ENCODE results near the gene TMEM170A.
"Not testable (repeated sequence)": the region's sequence is repeated elsewhere in the genome, so short reads cannot be mapped to it uniquely, and the experiment has no call there.

TMEM170A gene

DNA sequence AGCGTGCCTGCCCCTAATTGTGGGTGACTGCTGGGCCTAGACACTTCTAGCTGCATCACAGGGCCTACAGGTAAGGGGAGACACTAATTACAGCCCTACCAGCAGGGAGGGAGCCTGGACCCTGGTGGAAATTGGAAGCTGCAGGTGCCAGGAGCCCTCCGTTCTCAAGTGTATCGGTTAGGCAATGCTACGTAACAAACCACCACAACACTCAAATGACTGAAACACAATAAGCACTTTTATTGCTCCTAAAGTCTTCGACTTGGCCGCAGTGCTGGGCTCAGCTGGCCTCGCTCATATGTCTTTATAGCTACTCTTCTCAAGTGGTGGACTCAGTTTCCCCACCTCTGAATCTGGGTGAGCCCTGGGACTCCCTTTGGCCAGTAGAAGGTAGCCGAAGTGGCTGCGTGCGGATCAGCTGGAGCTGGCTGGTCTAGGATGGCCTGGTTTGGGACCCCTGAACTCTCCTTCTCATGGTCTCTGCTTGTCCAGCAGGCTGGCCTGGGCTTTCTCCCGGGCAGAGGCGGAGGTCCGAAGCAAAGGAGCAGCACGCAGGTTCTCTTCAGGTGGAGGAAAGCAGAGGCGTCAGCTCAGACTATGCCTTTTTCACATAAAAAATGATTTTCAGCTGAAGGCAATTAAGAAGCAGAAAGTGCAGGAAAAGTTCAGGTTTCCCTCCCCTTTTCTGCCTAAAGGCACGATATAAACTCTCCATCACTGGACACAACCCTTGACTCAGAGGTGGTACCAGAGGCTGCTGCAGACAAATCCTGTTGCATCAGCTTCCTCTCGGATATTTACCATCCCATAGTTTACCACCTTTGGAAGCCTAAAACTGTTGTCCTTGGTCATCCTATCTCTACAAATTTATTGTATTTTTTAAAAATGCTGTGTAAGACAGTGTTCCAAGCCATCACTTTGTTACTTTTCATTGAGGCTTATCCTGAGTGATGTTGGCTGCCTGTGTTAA is 8.7 kb upstream of the TMEM170A start:
- TF ChIP-seq, protein P1, sequence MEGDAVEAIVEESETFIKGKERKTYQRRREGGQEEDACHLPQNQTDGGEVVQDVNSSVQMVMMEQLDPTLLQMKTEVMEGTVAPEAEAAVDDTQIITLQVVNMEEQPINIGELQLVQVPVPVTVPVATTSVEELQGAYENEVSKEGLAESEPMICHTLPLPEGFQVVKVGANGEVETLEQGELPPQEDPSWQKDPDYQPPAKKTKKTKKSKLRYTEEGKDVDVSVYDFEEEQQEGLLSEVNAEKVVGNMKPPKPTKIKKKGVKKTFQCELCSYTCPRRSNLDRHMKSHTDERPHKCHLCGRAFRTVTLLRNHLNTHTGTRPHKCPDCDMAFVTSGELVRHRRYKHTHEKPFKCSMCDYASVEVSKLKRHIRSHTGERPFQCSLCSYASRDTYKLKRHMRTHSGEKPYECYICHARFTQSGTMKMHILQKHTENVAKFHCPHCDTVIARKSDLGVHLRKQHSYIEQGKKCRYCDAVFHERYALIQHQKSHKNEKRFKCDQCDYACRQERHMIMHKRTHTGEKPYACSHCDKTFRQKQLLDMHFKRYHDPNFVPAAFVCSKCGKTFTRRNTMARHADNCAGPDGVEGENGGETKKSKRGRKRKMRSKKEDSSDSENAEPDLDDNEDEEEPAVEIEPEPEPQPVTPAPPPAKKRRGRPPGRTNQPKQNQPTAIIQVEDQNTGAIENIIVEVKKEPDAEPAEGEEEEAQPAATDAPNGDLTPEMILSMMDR (IDR thresholded peaks at IDR 0.05; ENCODE audit: low read depth, low read length, missing control alignments) = no peak
- DNase-seq (ENCODE audit: low read depth) = no peak

DNA sequence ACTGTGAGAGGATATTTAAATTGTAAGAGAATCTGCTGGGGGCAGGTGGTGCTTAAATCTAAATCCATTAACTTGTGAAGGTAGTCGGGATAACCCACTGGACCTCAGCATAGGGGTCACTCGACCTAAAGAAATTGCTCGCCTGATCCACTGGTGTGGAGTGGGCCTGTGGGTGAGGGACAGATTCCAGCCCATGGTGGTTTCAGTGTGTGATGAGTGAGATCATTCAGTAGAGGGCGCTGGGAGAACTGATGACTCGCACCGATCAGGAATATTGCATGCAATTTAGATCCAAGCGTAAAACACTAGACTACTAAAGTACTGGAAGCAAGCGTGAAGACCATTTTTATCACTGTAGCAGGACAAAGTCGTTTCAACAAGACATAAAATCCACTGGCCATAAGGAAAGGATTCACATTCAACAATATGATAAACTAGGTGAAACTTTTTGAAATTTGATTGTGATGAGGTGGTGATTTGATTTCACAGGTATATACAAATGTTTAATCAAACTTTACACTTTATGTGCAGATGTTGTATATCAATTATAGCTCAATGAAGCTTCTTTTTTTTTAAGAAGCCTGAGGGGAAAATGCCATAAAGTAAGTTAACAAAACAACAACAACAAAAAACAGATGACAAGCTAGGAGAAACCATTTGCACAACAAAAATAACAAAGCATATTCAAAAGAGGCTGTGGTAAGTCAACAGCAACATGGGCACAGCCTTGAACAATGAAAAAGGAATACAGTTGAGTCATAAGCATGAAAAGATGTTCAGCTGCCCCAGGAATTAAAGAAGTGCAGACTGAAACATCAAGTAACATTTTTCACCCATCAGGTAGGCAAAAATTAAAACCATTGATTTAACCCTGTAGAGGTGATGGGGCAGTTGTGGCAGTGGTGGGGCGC is 7.5 kb upstream of the TMEM170A start:
- TF ChIP-seq, protein P1 (IDR thresholded peaks at IDR 0.05; ENCODE audit: low read depth, low read length, missing control alignments) = peak; percentile 78
- H3K4me3 ChIP-seq (ENCODE audit: low read depth, low read length) = no peak overlapping the region
- in situ Hi-C loops (cut with HindIII; ENCODE audit: low sequenced_read_pairs) = loop anchor here (25.0 kb wide), 1 partner anchor 290 kb away; no protein-coding TSS in a partner anchor
- DNase-seq (ENCODE audit: low read depth) = no peak

More for the DNA sequence above, 8.7 kb upstream of the TMEM170A start:
- in situ Hi-C loops (cut with HindIII; ENCODE audit: low sequenced_read_pairs) = loop anchor here (25.0 kb wide), 1 partner anchor 289 kb away; no protein-coding TSS in a partner anchor
- H3K4me3 ChIP-seq (ENCODE audit: low read depth, low read length) = no peak overlapping the region

DNA sequence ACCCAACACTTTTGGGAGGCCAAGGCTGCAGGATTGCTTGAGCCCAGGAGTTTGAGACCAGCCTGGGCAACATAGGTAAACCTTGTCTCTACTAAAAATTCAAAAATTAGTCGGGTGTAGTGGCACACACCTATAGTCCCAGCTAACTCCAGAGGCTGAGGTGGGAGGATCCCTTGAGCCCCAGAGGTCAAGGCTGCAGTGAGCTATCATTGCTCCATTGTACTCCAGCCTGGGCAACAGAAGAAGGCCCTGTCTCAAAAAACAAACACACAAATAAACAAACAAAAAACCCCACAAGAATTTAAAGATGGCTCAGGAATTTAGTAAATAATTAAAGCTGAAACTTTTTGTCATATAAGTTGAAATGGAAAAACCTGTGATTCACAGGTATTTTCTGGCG is 2.3 kb upstream of the TMEM170A start:
- no peak for DNase-seq (ENCODE audit: low read depth)
- in situ Hi-C loops (cut with HindIII; ENCODE audit: low sequenced_read_pairs) = loop anchor here (25.0 kb wide), 1 partner anchor 296 kb away; no protein-coding TSS in a partner anchor
- H3K4me3 ChIP-seq (ENCODE audit: low read depth, low read length) = no peak overlapping the region
- TF ChIP-seq, protein P1 (IDR thresholded peaks at IDR 0.05; ENCODE audit: low read depth, low read length, missing control alignments) = no peak

DNA sequence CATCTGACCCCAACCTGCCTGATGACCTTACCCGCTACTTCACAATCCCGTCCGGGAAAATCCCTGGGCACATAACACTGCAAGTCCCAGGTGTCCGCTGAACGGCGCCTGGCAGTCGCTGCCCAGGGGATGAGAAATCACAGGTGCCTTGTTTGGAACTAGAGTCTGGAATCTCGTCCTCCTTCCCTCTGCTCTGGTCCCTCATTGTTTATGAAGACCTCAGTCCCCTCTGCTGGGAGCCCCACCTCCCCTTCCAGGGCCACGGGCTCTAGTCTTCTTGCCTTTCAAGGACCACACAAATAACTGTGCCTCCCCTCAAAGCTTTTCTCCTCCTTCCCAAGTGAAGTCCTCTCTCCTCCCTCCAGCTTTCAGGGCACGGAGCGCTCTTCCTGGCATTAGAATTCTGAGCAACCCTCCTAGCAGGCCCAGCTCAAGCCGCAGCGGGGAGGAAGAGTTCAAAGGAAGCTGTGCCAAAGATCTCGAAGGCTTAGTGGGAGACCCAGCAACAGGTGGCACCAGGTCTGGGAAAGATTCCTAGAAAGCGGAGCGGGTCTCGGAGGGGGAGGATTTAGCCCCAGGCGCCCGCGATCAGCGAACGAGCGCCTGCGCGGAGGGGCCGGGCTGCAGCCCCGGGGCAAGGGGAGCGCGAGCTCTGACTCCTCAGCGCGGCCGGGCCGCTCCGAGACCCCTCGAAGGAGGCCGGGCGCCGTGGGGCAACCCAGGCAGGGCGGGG is 934 bp downstream of the TMEM170A start:
- in situ Hi-C loops (cut with HindIII; ENCODE audit: low sequenced_read_pairs) = loop anchor here (25.0 kb wide), 1 partner anchor 299 kb away; no protein-coding TSS in a partner anchor
- not testable (repeated sequence) for DNase-seq (ENCODE audit: low read depth)
- H3K4me3 ChIP-seq (ENCODE audit: low read depth, low read length) = peak overlapping the region; percentile 77

DNA sequence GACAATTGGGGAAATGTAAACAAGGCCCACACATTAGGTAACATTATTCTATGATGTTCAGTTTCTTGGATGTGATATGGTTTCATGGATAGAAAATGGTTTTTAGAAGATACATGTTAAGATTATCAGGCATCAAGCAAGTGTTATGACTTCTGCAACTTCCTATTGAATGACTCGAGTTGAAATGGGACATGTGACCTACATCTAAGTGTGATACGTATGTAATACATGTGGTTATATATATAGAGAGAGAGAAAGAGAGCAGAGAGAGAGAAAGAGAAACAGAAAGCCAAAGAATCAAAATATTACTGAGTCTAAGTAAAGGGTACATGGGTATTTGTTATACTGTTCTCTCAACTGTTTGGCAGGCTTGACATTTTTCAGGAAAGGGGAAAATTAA is 1.7 kb downstream of the TMEM170A start:
- H3K4me3 ChIP-seq (ENCODE audit: low read depth, low read length) = peak overlapping the region; percentile 77
- TF ChIP-seq, protein P1 (IDR thresholded peaks at IDR 0.05; ENCODE audit: low read depth, low read length, missing control alignments) = no peak
- in situ Hi-C loops (cut with HindIII; ENCODE audit: low sequenced_read_pairs) = loop anchor here (25.0 kb wide), 1 partner anchor 299 kb away; no protein-coding TSS in a partner anchor
- no peak for DNase-seq (ENCODE audit: low read depth)

DNA sequence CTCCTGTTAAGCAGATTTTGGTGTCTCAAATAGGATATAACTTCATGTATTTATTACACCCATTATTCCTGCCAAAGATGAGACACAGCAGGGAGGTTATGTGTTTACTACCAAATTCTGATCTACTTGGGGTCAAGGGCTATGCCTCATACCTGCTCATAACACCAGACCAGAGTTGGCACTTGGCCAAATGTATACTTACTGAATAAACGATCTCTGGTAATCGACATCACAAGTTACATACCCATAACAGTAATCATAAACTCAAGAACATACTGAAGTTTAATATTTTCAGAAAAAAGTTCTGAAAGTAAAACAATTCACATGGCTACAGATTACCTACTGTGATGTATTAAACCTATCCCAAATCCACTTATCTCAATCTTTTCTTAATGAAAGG is 2.9 kb downstream of the TMEM170A start:
- in situ Hi-C loops (cut with HindIII; ENCODE audit: low sequenced_read_pairs) = loop anchor here (25.0 kb wide), 1 partner anchor 301 kb away; no protein-coding TSS in a partner anchor
- TF ChIP-seq, protein P1 (IDR thresholded peaks at IDR 0.05; ENCODE audit: low read depth, low read length, missing control alignments) = no peak
- H3K4me3 ChIP-seq (ENCODE audit: low read depth, low read length) = no peak overlapping the region
- DNase-seq (ENCODE audit: low read depth) = no peak
